Astrocyte of the spinal cord (primary cell): ENCODE results near the gene C6orf89.

Source experiments
- DNase-seq: peaks from one replicate; pipeline ENCODE4 v3.0.0; 2011; ENCODE audit warnings: low read depth, low spot score
- H3K4me3 ChIP-seq: 2 replicates; pipeline ENCODE4 v1.5.1; 2011; ENCODE audit warnings: low read depth, mild to moderate bottlenecking, low read length, moderate library complexity
- in situ Hi-C: cut with HindIII; loops from 2 replicates; pipeline ENCODE4 v1.10.0; 2017; ENCODE audit warnings: low sequenced_read_pairs
- TF ChIP-seq, protein P1 (sequence below): IDR thresholded peaks from 2 replicates; pipeline ENCODE4 v1.5.1; 2012; ENCODE audit warnings: low read depth, mild to moderate bottlenecking, low read length, inconsistent platforms

C6orf89 gene

DNA sequence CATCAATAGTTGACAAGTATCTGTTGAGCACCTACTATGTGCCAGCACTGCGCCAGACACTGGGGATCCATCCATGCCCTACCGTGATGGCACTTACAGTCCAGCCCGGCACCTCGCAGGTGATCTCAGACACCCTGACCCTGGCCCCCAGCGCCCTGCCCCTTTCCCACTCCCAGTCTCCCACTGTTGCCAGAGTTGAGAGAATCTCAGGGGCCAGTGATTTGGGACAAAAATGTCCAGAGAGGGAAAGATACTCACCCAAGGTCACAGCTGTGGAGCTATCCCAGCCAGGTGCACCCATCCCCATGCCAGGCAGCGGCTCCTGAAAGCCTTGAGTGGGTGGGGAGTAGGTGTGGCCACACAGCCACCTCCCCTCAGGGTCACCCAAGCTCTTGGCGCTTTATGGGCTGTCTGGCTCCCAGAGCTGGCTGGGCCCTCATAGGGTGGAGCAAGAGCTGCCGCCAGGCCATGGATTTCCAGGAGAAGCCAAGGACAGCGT, 72.1 kb downstream of the C6orf89 start:
- in situ Hi-C loops, result no loop called here
- TF ChIP-seq, protein P1, sequence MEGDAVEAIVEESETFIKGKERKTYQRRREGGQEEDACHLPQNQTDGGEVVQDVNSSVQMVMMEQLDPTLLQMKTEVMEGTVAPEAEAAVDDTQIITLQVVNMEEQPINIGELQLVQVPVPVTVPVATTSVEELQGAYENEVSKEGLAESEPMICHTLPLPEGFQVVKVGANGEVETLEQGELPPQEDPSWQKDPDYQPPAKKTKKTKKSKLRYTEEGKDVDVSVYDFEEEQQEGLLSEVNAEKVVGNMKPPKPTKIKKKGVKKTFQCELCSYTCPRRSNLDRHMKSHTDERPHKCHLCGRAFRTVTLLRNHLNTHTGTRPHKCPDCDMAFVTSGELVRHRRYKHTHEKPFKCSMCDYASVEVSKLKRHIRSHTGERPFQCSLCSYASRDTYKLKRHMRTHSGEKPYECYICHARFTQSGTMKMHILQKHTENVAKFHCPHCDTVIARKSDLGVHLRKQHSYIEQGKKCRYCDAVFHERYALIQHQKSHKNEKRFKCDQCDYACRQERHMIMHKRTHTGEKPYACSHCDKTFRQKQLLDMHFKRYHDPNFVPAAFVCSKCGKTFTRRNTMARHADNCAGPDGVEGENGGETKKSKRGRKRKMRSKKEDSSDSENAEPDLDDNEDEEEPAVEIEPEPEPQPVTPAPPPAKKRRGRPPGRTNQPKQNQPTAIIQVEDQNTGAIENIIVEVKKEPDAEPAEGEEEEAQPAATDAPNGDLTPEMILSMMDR, result no peak
- H3K4me3 ChIP-seq, result no peak overlapping the region
- DNase-seq, result no peak

DNA sequence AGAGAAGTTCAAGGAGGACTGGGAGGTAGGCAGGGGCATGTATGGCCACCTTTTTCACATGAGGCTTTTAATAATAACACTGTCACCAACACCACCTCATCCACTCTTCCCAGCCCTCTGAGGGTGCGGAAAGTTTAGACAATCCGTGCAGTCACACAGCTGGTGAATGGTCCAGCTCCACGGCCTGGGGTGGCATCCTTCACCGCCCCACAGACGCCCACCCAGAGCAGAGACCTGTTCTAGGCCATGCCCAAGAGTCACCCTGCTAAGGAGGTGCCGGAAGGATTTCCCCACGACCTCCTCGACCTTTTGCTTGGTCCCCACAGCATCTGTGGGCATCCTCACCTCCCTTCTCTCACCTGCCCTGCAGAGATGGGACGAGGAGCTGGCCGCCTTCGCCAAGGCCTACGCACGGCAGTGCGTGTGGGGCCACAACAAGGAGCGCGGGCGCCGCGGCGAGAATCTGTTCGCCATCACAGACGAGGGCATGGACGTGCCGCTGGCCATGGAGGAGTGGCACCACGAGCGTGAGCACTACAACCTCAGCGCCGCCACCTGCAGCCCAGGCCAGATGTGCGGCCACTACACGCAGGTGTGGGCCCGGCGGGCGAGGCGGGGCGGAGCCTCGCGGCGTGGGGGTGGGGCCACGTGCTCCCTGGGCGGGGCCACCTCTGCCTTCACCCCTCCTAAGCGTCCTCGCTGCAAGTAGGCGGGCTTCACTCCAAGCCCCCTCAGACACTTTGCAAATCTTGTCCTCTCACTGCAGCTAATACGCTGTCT, 73.2 kb downstream of the C6orf89 start:
- DNase-seq, result no peak
- in situ Hi-C loops, result no loop called here
- H3K4me3 ChIP-seq, result no peak overlapping the region
- TF ChIP-seq, protein P1, result no peak

DNA sequence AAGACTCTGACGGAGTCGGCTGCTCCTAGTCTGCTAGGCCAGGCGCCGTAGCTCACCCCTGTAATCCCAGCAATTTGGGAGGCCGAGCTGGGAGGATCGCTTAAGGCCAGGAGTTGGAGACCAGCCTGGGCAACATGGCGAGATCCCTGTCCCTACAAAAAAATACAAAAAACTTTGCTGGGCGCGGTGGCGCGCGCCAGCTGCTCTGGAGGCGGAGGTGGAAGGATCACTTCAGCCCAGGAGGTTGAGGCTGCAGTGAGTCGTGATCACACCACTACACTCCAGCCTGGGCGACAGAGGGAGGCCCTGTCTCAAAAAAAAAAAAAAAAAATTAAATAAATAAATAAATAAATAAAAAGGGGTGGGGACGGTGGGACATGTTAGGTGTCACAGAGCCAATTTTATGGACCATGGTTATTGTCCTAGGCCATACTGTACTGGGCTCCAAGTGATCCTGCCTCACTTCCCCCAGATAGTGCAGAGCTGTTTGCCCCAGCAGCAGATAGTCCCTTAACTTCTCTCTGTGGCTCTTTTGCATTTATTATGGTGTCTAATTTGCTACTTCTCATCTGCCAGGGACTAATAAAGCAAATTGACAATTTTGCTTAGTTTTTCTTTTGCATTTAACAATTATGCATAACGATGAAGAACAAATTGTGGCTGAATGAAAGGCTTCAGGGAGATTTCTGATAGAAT, 74.0 kb downstream of the C6orf89 start:
- TF ChIP-seq, protein P1, result no peak
- in situ Hi-C loops, result no loop called here
- no peak for DNase-seq
- H3K4me3 ChIP-seq, result no peak overlapping the region

DNA sequence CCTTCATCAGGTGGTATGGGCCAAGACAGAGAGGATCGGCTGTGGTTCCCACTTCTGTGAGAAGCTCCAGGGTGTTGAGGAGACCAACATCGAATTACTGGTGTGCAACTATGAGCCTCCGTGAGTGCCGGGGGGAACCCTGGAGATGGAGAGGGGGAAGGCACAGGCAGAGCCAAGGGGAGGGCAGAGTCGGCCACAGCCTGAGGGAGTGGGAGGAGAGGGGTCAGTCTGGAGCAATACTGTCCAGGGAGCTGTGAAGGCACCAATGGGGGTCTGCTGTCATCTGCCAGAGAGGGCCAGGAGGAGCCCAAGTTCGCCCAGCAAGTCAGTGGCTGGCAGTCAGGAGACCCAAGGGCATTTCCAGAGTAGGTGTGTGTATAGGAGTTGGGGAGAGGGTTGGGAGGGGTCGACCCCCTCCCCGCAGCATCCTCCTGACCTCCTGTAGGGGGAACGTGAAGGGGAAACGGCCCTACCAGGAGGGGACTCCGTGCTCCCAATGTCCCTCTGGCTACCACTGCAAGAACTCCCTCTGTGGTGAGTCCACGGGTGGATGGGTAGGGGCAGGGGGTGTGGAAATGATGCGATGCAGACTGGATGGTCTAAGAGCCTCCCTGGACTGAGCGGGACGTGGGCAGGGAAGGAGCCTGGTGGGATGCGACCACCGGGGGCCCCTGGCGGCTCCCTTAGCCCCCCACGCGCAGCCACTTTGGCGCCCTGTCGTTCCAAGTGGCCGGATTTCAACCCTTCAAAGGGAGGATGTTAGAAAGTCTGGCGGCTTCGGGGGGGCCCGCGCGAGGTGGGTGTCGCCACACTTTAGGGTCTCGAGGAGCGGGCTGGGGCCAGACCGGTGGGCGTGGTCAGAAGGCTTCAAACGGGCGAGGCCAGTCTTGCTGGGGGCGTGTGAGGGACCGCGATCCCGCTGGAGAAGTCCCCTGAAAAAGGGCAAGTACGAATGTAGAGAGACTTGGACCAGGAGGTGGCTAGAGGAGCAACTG, 76.0 kb downstream of the C6orf89 start:
- no peak overlapping the region for H3K4me3 ChIP-seq
- TF ChIP-seq, protein P1, result no peak
- no peak for DNase-seq
- in situ Hi-C loops, result no loop called here

DNA sequence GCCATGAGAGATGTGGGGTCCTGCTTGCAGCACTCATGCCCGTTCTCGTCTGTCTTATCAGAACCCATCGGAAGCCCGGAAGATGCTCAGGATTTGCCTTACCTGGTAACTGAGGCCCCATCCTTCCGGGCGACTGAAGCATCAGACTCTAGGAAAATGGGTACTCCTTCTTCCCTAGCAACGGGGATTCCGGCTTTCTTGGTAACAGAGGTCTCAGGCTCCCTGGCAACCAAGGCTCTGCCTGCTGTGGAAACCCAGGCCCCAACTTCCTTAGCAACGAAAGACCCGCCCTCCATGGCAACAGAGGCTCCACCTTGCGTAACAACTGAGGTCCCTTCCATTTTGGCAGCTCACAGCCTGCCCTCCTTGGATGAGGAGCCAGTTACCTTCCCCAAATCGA, 77.1 kb downstream of the C6orf89 start:
- no peak for DNase-seq
- TF ChIP-seq, protein P1, result no peak
- H3K4me3 ChIP-seq, result no peak overlapping the region
- in situ Hi-C loops, result no loop called here
